RWPE1 (cell line): Measurements from ENCODE around the gene MTMR3.
"Not testable (repeated sequence)": the region's sequence is repeated elsewhere in the genome, so short reads cannot be mapped to it uniquely, and the experiment has no call there.

Experiments
- CTCF ChIA-PET: fragments of 350-600 bp; sonication (Branson Sonifier 250); formaldehyde crosslinking; extraction: SDS; loops from one replicate; lab custom pipeline; 2021; lab: Yijun Ruan, JAX
- POLR2A ChIA-PET: fragments of 400-600 bp; formaldehyde crosslinking; extraction: SDS; loops from one replicate; lab custom pipeline; 2020; ENCODE audit warnings: antibody characterized with exemption; ENCODE audit not compliant: low non-redundant PET; lab: Yijun Ruan, JAX
- DNase-seq: peaks from one replicate; pipeline ENCODE4 v3.0.0; 2012; ENCODE audit warnings: low spot score
- H3K27ac ChIP-seq: fragments of 450-650 bp; 2 replicates; pipeline ENCODE4 v1.5.1; 2017
- CTCF ChIP-seq: fragments of 450-650 bp; conservative IDR thresholded peaks from 2 replicates; pipeline ENCODE4 v1.5.1; 2017; ENCODE audit warnings: low read depth, mild to moderate bottlenecking

MTMR3 gene

GRCh38 chr22:29883045-29883774 lies at the start of gene MTMR3:
TSS of gene MTMR3 (plus strand) at chr22:29883174. CDS start at chr22:29971060, 87,886 bp downstream.
- H3K27ac ChIP-seq, result peak within 1 kb of the TSS; percentile 88
- ChIA-PET CTCF (no interaction called here), POLR2A (interaction anchor here (1.0 kb wide), 1 partner anchor 78 kb away, joined by 7 read pairs; no protein-coding TSS in a partner anchor)
- peak; percentile 27; the same call in 1 of the 2 replicates for TF ChIP-seq CTCF
- DNase-seq, result peak; percentile 29

GRCh38 chr22:29833392-29833965 lies 49.5 kb upstream of the MTMR3 start:
- no peak overlapping the region for H3K27ac ChIP-seq
- no peak for DNase-seq
- ChIA-PET POLR2A (no interaction called here), CTCF (interaction anchor here (0.6 kb wide), 1 partner anchor 57 kb away, joined by 3 read pairs; no protein-coding TSS in a partner anchor)
- TF ChIP-seq CTCF, result no peak

GRCh38 chr22:29834046-29834445 lies 48.9 kb upstream of the MTMR3 start:
- ChIA-PET CTCF (interaction anchor here (0.6 to 0.7 kb wide), 4 partner anchors 10 to 163 kb away, joined by 3 to 7 read pairs (median 3); no protein-coding TSS in a partner anchor), POLR2A (interaction anchor here (0.6 kb wide), 1 partner anchor 77 kb away, joined by 8 read pairs; no protein-coding TSS in a partner anchor)
- no peak for TF ChIP-seq CTCF
- no peak for DNase-seq
- no peak overlapping the region for H3K27ac ChIP-seq

- POLR2A ChIA-PET, CTCF ChIA-PET, DNase-seq: not testable (repeated sequence)
- peak overlapping the region; percentile 26 for H3K27ac ChIP-seq
Measured at GRCh38 chr22:29836791-29837370, 46.1 kb upstream of the MTMR3 start.

GRCh38 chr22:29837741-29838598 lies 45.0 kb upstream of the MTMR3 start, which contains the start of gene ASCC2:
TSS of gene ASCC2 (minus strand) at chr22:29838274. CDS start at chr22:29832325, 5,949 bp downstream.
- no peak for TF ChIP-seq CTCF
- peak; percentile 93 for DNase-seq
- ChIA-PET CTCF (interaction anchor here (0.5 kb wide), 1 partner anchor 334 kb away, joined by 3 read pairs; no protein-coding TSS in a partner anchor), POLR2A (no interaction called here)
- H3K27ac ChIP-seq, result peak within 1 kb of the TSS; percentile 72

- no peak for TF ChIP-seq CTCF
- POLR2A ChIA-PET, result no interaction called here
- CTCF ChIA-PET, result no interaction called here
- H3K27ac ChIP-seq, result peak overlapping the region; percentile 72
- no peak for DNase-seq
Measured at GRCh38 chr22:29838599-29838956, 44.4 kb upstream of the MTMR3 start.
